Measurements from ENCODE around the gene WNT3. TPM values are rescaled to one million over a fixed set of nuclear protein-coding genes. Genes with fewer than 3 reads are reported as not detected.

WNT3 gene
- total RNA-seq, 1 donor from 2014 or later: 1.9 TPM

DNA sequence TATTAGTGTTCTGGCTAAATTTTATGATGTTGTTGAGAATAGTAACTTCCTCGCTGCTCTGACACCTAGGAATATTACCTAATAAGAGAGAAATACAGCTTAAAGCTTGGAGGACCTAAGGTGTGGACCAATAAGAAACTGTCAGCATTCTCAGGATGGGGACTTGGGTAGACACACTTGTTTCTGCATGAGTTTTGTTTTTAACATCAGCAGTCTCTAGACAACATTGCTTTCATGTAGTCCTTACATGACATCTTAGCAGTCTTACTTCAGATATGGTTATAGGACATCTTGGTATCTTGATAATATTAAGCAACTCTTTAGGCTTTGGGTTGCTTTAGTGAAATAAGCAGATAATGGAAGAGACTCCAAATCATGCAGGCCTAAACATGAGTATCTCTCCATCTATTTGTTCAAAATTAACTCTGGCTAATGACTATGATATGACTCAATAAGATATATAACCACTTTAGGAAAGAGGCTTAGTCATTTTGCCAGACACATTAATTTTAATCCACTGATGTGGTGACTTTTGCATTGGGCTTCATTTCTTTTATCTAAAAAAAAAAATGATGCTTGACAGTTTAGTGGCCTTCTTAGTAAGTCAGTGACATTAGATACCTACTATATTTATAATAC lies 84.5 kb downstream of the WNT3 start:
- DNase-seq (ENCODE audit: low spot score): no peak

DNA sequence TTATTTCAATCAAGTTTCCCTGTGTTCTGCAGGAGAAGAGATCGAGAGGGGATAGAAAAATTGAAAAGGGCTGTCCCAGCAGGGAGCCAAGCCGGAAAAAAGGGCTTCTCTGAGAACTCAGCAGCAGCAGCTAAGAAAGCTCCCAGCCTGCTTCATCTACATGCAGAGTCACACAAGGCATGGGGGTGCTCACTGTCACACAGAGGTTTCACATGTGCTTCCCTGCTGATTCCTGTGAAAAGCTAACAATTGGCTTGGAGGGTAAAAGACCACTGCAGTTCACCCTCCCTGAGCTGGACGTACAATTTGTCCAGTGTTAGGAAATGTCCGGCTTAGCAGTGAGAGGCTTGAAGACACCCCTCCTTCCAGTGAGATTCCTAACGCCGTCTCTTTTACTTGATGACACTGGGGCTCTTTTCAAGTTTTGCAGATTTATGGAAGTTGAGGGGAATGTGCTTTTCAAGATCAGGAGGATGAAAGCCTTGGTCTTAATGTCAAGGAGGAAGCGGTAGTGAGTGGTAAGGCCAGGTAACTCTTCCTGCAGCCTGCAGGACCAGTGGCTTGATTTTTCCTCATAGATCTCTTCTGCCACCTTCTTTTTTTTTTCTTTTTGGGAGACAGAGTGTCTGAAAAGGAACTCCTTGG lies 85.6 kb downstream of the WNT3 start:
- no peak for DNase-seq (ENCODE audit: low spot score)

GRCh38 chr17:46732160-46732559 lies 86.3 kb downstream of the WNT3 start:
- no peak for DNase-seq (ENCODE audit: low spot score)

DNA sequence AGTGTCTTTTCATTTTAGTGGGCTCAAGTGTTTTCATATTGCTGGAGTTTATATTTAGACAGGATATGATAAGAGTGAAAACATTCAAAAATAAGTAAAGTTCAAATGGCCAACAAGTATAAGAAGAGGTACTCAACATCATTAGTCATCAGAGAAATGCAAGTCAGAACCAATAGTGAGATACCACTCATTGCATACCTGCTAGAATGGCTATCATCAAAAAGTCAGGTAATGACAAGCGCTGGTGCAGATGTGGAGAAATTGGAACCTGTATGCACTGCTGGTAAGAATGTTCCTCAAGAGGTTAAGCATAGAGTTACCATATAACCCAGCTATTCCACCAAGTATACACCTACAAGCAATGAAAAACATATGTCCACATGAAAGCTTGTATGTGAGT lies 87.8 kb downstream of the WNT3 start:
- DNase-seq (ENCODE audit: low spot score): no peak

DNA sequence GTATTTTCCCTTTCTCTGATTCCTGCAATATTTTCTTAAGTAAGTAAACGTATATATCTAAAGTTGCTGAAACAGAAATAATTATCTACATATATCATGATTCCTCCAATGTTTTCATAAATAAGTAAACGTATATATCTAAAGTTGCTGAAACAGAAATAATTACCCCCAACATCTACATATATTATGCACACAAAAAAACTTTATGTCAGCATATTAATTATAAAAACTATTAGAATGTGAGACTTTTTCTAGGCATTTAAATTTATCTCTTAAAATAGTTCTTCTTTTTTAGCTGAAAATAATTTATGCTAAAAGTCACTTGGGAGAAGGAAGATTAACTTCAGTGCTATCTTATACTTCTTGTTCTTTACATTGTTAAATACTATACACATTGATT lies 88.5 kb downstream of the WNT3 start:
- no peak for DNase-seq (ENCODE audit: low spot score)

DNA sequence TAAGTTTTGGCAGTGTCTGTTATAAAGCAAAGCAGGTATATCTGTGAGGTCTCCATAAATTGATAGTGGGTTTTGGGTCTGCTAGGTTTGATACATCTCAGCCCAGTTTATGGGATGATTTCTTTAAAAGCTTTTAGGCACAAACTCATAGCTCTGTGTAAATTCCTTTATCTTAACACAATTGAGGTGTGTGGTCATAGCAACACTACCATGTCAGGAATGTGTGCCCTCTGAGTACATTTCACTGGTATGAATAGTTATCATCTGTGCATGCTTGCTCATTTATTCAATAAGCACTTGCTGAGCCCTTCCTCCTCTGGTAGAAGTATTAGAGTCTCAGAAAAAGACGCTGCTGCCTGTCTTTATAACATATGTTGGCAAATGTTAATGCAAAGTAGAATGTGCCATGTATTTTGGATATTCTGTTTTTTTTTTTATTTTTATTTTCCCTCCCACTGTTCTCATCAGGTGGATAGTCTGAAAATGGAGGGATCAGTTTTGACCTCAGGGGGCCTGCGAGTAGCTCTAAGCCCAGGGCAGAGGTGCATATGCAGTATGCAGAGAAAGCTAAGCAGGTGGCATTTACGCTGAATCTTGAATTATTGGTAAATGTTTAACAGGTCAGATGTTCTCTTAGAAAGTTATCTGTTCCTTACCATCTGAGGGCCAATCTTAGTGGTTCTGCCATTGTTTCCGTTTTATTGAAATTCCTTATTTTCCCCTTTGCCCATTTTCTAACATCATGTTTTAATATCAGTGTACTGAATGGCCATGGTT lies 90.7 kb downstream of the WNT3 start:
- DNase-seq (ENCODE audit: low spot score): no peak

DNA sequence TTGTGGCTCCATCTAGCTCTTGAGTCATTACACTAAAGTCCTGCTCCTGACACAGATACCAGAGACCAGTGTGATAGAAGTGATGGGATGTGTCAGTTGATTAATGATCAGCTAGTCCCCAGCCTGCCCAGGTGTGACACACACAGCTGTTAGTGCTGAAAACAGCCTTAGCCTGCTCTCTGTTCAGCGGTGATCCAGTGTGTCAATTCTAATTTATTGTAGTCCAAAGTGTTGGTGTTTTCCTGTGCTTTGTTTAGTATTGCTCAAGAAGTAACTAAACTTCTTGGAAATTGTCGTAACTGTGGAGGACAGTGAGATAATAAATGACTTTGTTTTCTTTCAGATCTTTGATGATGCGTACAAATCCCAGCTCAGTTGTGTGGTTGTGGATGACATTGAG lies 92.3 kb downstream of the WNT3 start:
- DNase-seq (ENCODE audit: low spot score): no peak

- DNase-seq (ENCODE audit: low spot score): no peak
Observed at GRCh38 chr17:46722662-46723285, 95.7 kb downstream of the WNT3 start.

GRCh38 chr17:46720408-46720807 lies 98.1 kb downstream of the WNT3 start:
- no peak for DNase-seq (ENCODE audit: low spot score)

GRCh38 chr17:46719891-46720290 lies 98.6 kb downstream of the WNT3 start:
- DNase-seq (ENCODE audit: low spot score): no peak

DNA sequence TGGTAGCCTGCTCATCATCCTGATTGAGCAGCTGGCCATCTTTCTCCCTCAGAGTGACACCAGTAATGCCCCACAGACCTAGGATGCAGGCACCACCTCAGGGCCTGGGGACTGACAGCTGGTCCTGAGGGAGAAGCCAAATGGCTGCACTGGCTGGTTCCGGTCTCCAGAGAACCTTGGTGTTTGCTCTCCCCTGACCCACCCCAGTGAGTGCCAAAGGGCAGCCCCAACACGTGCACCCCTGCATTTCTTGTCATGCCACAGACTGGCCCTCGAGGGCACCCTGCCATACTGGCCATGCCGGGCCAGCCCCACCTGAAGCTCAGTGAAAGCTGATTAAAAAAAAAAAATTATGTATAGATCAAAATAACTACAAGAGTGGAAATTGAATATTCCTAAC lies 100.5 kb downstream of the WNT3 start:
- no peak for DNase-seq (ENCODE audit: low spot score)

Other genes with a start within 250 kb of the WNT3 start
- gene ARL17A, start 239.0 kb downstream of the WNT3 start, total RNA-seq: 6.5 TPM
- 48.8 TPM for gene NSF, start 228.0 kb downstream of the WNT3 start, total RNA-seq
- gene WNT9B, start 32.9 kb upstream of the WNT3 start, total RNA-seq: 0.74 TPM
- 60.8 TPM for gene GOSR2, start 104.5 kb upstream of the WNT3 start, total RNA-seq
- not detected for gene RPRML, start 160.6 kb upstream of the WNT3 start, total RNA-seq